ENCODE measurements around the gene XYLT2. TPM values are rescaled to one million over a fixed set of nuclear protein-coding genes. Genes with fewer than 3 reads are reported as not detected.

The XYLT2 gene
- total RNA-seq, 2 experiments from 2014 or later: 22.5 to 25.5 TPM

- Histone ChIP-seq H3K27ac (ENCODE audit: low read depth, low read length, poor library complexity, severe bottlenecking) (no peak overlapping the region), H4K20me1 (ENCODE audit: insufficient read depth, low read length) (no peaks in the 10 kb centered on the region), H3K4me1 (ENCODE audit: insufficient read depth, low read length, poor library complexity, severe bottlenecking) (no peaks in the 10 kb centered on the region), H3K36me3 (ENCODE audit: insufficient read depth, low read length) (peaks cover 53% of the 10 kb centered on the region), H3K4me3 (ENCODE audit: low read depth, low read length, poor library complexity, severe bottlenecking) (no peak overlapping the region), H2AFZ (ENCODE audit: low read length) (no peak overlapping the region), H3K4me2 (ENCODE audit: low read length) (no peak overlapping the region), H3K9me3 (ENCODE audit: low read length) (no peaks in the 10 kb centered on the region), H3K79me2 (ENCODE audit: insufficient read depth, low read depth, low read length) (no peaks in the 10 kb centered on the region), H3K9me2 (ENCODE audit: insufficient read depth, low read length) (no peaks in the 10 kb centered on the region)
- TF ChIP-seq EZH2phosphoT487 (IDR thresholded peaks at IDR 0.05; ENCODE audit: borderline replicate concordance, low read depth, low read length): no peak
- TF ChIP-seq, protein P1, sequence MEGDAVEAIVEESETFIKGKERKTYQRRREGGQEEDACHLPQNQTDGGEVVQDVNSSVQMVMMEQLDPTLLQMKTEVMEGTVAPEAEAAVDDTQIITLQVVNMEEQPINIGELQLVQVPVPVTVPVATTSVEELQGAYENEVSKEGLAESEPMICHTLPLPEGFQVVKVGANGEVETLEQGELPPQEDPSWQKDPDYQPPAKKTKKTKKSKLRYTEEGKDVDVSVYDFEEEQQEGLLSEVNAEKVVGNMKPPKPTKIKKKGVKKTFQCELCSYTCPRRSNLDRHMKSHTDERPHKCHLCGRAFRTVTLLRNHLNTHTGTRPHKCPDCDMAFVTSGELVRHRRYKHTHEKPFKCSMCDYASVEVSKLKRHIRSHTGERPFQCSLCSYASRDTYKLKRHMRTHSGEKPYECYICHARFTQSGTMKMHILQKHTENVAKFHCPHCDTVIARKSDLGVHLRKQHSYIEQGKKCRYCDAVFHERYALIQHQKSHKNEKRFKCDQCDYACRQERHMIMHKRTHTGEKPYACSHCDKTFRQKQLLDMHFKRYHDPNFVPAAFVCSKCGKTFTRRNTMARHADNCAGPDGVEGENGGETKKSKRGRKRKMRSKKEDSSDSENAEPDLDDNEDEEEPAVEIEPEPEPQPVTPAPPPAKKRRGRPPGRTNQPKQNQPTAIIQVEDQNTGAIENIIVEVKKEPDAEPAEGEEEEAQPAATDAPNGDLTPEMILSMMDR (conservative IDR thresholded peaks at IDR 0.05; ENCODE audit: low read length): no peak
- POLR2A ChIA-PET: no interaction called here
- intact Hi-C loops (cut with micrococcal nuclease; ENCODE audit: unreplicated experiment): no loop called here
- no peak for DNase-seq (ENCODE audit: low spot score)
- no TSS peak for BruUV-seq (replicated peaks)
- CTCF ChIA-PET (ENCODE audit: unreplicated experiment): no interaction called here
These were observed 10.5 kb downstream of the XYLT2 start for GRCh38 chr17:50356418-50356817.

GRCh38 chr17:50356892-50357510 is 11.1 kb downstream of the XYLT2 start:
- POLR2A ChIA-PET: no interaction called here

GRCh38 chr17:50358177-50358576 is 12.3 kb downstream of the XYLT2 start:
- intact Hi-C loops (cut with micrococcal nuclease; ENCODE audit: unreplicated experiment): no loop called here
- no peak overlapping the region for H3K27ac ChIP-seq (ENCODE audit: low read depth, low read length, poor library complexity, severe bottlenecking)
- peaks cover 53% of the 10 kb centered on the region for H3K36me3 ChIP-seq (ENCODE audit: insufficient read depth, low read length)
- POLR2A ChIA-PET: no interaction called here
- H3K4me3 ChIP-seq (ENCODE audit: low read depth, low read length, poor library complexity, severe bottlenecking): no peak overlapping the region
- TF ChIP-seq, protein P1 (conservative IDR thresholded peaks at IDR 0.05; ENCODE audit: low read length): no peak
- TF ChIP-seq EZH2phosphoT487 (IDR thresholded peaks at IDR 0.05; ENCODE audit: borderline replicate concordance, low read depth, low read length): no peak
- no peaks in the 10 kb centered on the region for H3K9me2 ChIP-seq (ENCODE audit: insufficient read depth, low read length)
- peaks cover 4% of the 10 kb centered on the region for H3K4me1 ChIP-seq (ENCODE audit: insufficient read depth, low read length, poor library complexity, severe bottlenecking)
- H3K4me2 ChIP-seq (ENCODE audit: low read length): no peak overlapping the region
- no peak overlapping the region for H2AFZ ChIP-seq (ENCODE audit: low read length)
- BruUV-seq (replicated peaks): no TSS peak
- CTCF ChIA-PET (ENCODE audit: unreplicated experiment): interaction anchor here (0.6 kb wide), 1 partner anchor 49 kb away, joined by 4 read pairs; no protein-coding TSS in a partner anchor
- no peaks in the 10 kb centered on the region for H4K20me1 ChIP-seq (ENCODE audit: insufficient read depth, low read length)
- no peak for DNase-seq (ENCODE audit: low spot score)
- no peaks in the 10 kb centered on the region for H3K9me3 ChIP-seq (ENCODE audit: low read length)
- H3K79me2 ChIP-seq (ENCODE audit: insufficient read depth, low read depth, low read length): no peaks in the 10 kb centered on the region

More at GRCh38 chr17:50356892-50357510, 11.1 kb downstream of the XYLT2 start:
- CTCF ChIA-PET (ENCODE audit: unreplicated experiment): no interaction called here
- DNase-seq (ENCODE audit: low spot score): no peak
- intact Hi-C loops (cut with micrococcal nuclease; ENCODE audit: unreplicated experiment): no loop called here
- H3K27ac ChIP-seq (ENCODE audit: low read depth, low read length, poor library complexity, severe bottlenecking): no peak overlapping the region
- H4K20me1 ChIP-seq (ENCODE audit: insufficient read depth, low read length): no peaks in the 10 kb centered on the region
- no peaks in the 10 kb centered on the region for H3K9me3 ChIP-seq (ENCODE audit: low read length)
- BruUV-seq (replicated peaks): no TSS peak
- peaks cover 53% of the 10 kb centered on the region for H3K36me3 ChIP-seq (ENCODE audit: insufficient read depth, low read length)
- no peak overlapping the region for H2AFZ ChIP-seq (ENCODE audit: low read length)
- no peak overlapping the region for H3K4me2 ChIP-seq (ENCODE audit: low read length)
- H3K9me2 ChIP-seq (ENCODE audit: insufficient read depth, low read length): no peaks in the 10 kb centered on the region
- TF ChIP-seq, protein P1 (conservative IDR thresholded peaks at IDR 0.05; ENCODE audit: low read length): no peak
- no peak for TF ChIP-seq EZH2phosphoT487 (IDR thresholded peaks at IDR 0.05; ENCODE audit: borderline replicate concordance, low read depth, low read length)
- H3K79me2 ChIP-seq (ENCODE audit: insufficient read depth, low read depth, low read length): no peaks in the 10 kb centered on the region
- no peak overlapping the region for H3K4me3 ChIP-seq (ENCODE audit: low read depth, low read length, poor library complexity, severe bottlenecking)
- H3K4me1 ChIP-seq (ENCODE audit: insufficient read depth, low read length, poor library complexity, severe bottlenecking): peaks cover under 1% of the 10 kb centered on the region

Data from OCI-LY7 (cell line).